ENCODE data around the gene TBC1D10B.
A peak's percentile ranks its signal among the peaks of the same experiment; 100 is the strongest.
"Not testable (repeated sequence)": the region's sequence is repeated elsewhere in the genome, so short reads cannot be mapped to it uniquely, and the experiment has no call there.

Gene TBC1D10B

GRCh38 chr16:30354423-30355143 lies 15.7 kb downstream of the TBC1D10B start:
- DNase-seq: no peak

GRCh38 chr16:30353438-30354129 lies 16.7 kb downstream of the TBC1D10B start:
- no peak for DNase-seq

GRCh38 chr16:30352488-30353401 lies 17.5 kb downstream of the TBC1D10B start:
- no peak for DNase-seq

- peak; percentile 77 for DNase-seq
Observed at GRCh38 chr16:30351586-30352419, 18.5 kb downstream of the TBC1D10B start.

- DNase-seq: no peak
Observed at GRCh38 chr16:30351001-30351441, 19.3 kb downstream of the TBC1D10B start.

- DNase-seq: no peak
Observed at GRCh38 chr16:30350134-30350871, 20.0 kb downstream of the TBC1D10B start.

- no peak for DNase-seq
Observed at GRCh38 chr16:30349675-30350074, 20.6 kb downstream of the TBC1D10B start.

- no peak for DNase-seq
Observed at GRCh38 chr16:30348929-30349328, 21.4 kb downstream of the TBC1D10B start.

- DNase-seq: no peak
Observed at GRCh38 chr16:30348113-30348512, 22.2 kb downstream of the TBC1D10B start.

GRCh38 chr16:30346286-30346685 lies 24.0 kb downstream of the TBC1D10B start:
- no peak for DNase-seq

- not testable (repeated sequence) for DNase-seq
Observed at GRCh38 chr16:30343491-30343820, 26.8 kb downstream of the TBC1D10B start.

- DNase-seq: no peak
Observed at GRCh38 chr16:30342751-30343490, 27.4 kb downstream of the TBC1D10B start.

GRCh38 chr16:30341971-30342370 lies 28.3 kb downstream of the TBC1D10B start:
- DNase-seq: not testable (repeated sequence)

GRCh38 chr16:30340621-30341020 lies 29.7 kb downstream of the TBC1D10B start:
- DNase-seq: no peak

- not testable (repeated sequence) for DNase-seq
Observed at GRCh38 chr16:30338715-30339114, 31.6 kb downstream of the TBC1D10B start.

- DNase-seq: not testable (repeated sequence)
Observed at GRCh38 chr16:30337964-30338357, 32.3 kb downstream of the TBC1D10B start.

GRCh38 chr16:30335598-30336474 lies 34.5 kb downstream of the TBC1D10B start:
- DNase-seq: no peak

- DNase-seq: peak; percentile 73
Observed at GRCh38 chr16:30335028-30335597, 35.2 kb downstream of the TBC1D10B start.

- DNase-seq: peak; percentile 65
Observed at GRCh38 chr16:30334473-30334989, 35.8 kb downstream of the TBC1D10B start.
